ENCODE results near the gene CCDC9.

- TF ChIP-seq SUZ12 (IDR thresholded peaks at IDR 0.05; ENCODE audit: extremely low read depth, insufficient read depth, insufficient read length) (no peak), ZNF274 (IDR thresholded peaks at IDR 0.05; ENCODE audit: low read depth, low read length) (no peak)
Observed at GRCh38 chr19:47232422-47233211, 23.7 kb upstream of the CCDC9 start.
